Uterus (tissue), 4 donors: ENCODE data around the gene SUGCT. TPM values are rescaled to one million over a fixed set of nuclear protein-coding genes. Genes with fewer than 3 reads are reported as not detected.

Experiments used
- DNase-seq, 2 donors: peaks; one replicate each; pipeline ENCODE4 v3.0.0-alpha.2; 2019 to 2020
- H3K27ac ChIP-seq, 2 donors: fragments of 200-600 bp; sonication (generic); 1 replicate in 1 of 2; 2 replicates in 1 of 2; pipeline ENCODE4 v1.5.1; 2016 to 2018
- H3K27me3 ChIP-seq, 2 donors: fragments of 200-600 bp; sonication (generic); one replicate each; pipeline ENCODE4 v1.5.1; 2018 to 2019; ENCODE audit warnings: control low read depth in 1 of 2
- H3K36me3 ChIP-seq, 2 donors: fragments of 200-600 bp; sonication (generic); one replicate each; pipeline ENCODE4 v1.5.1; 2019; ENCODE audit warnings: control low read depth in 1 of 2
- H3K4me1 ChIP-seq, 2 donors: fragments of 200-600 bp; sonication (generic); one replicate each; pipeline ENCODE4 v1.5.1; 2018 to 2019; ENCODE audit warnings: control low read depth in 1 of 2
- H3K4me3 ChIP-seq, 2 donors: fragments of 200-600 bp; sonication (generic); 1 replicate in 1 of 2; 2 replicates in 1 of 2; pipeline ENCODE4 v1.5.1; 2018 to 2019; ENCODE audit warnings: mild to moderate bottlenecking in 1 of 2
- H3K9me3 ChIP-seq, 2 donors: fragments of 200-600 bp; sonication (generic); one replicate each; pipeline ENCODE4 v1.5.1; 2019; ENCODE audit warnings: control low read depth in 1 of 2
- POLR2A ChIP-seq, 2 donors: fragments of 450-650 bp; IDR thresholded peaks; one replicate each; pipeline ENCODE4 v1.6.1; 2016; ENCODE audit warnings: antibody characterized with exemption in 2 of 2, mild to moderate bottlenecking in 1 of 2, moderate library complexity in 1 of 2
- intact Hi-C: fragments of 100-400 bp; cut with DNase I; formaldehyde crosslinking; loops from one replicate; pipeline ENCODE4 v1.15.1; 2023; ENCODE audit warnings: low total_unique reads
- total RNA-seq, 4 donors: library from RNA; depleted of rRNA in 3 of 4; stranded (reverse); fragments of >200 nt in 3 of 4; gene quantifications; one replicate each; pipeline versions ENCODE4 v1.1.0 to v1.2.4, GENCODE V29; 2014 to 2023
- TF ChIP-seq, protein P1 (sequence below), 4 experiments: fragments of 200-600 bp in 2 of 4; fragments of 450-650 bp in 2 of 4; sonication (generic) in 2 of 4; IDR thresholded peaks; one replicate each; pipeline ENCODE4 v1.5.1; 2016 to 2019; ENCODE audit warnings: antibody characterized with exemption in 4 of 4, mild to moderate bottlenecking in 2 of 4, moderate library complexity in 1 of 4
- donor health status: DM: yes; HTN: yes; CAD: no.

The SUGCT gene
- total RNA-seq, 4 donors from 2014 or later = 2.0 to 9.6 (median 6.3) TPM; not detected in 1

DNA sequence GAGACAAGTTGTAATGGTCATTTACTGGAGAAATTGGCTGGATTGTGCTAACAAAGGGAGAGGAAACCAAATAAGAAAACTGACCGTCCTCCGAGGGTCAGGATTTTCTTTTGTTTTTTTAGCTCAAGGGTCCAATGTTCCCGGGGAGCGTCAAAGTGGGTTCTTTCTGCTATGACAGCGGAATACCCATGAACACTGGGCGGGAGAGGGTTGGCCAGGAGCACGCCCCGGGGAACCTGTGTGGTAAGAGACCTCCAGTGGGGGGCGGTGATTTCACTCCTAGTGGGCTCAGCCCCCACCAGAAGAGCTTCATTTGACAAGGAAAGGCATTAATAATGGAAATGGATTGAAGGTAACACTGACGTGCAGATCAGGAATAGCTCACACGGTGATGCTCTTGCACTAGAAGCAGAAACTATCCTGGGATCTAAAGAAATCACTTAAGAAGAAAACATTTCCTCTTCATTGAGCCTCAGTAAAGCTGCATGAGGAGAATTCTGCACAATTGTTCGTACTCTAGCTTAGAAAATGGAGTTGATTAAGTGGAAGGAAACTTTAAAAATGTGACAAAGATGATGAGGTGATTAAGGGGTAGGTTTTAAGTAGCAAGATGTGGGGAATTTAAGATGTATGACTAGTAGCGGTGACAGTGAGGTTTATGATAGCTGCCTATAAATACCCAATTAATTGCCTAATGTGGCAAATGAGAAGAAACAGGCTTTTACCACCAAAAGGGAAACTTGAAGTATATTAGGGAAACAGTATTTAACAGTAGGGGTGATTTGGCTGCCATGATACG is 627.2 kb downstream of the SUGCT start:
- Histone ChIP-seq H3K4me3 (no peak overlapping the region), H3K27ac (no peak overlapping the region), H3K9me3 (no peaks in the 10 kb centered on the region), H3K27me3 (no peaks in the 10 kb centered on the region), H3K4me1 (no peaks in the 10 kb centered on the region), H3K36me3 (no peaks in the 10 kb centered on the region)
- DNase-seq = no peak
- TF ChIP-seq POLR2A (IDR thresholded peaks at IDR 0.05) = no peak
- TF ChIP-seq, protein P1, sequence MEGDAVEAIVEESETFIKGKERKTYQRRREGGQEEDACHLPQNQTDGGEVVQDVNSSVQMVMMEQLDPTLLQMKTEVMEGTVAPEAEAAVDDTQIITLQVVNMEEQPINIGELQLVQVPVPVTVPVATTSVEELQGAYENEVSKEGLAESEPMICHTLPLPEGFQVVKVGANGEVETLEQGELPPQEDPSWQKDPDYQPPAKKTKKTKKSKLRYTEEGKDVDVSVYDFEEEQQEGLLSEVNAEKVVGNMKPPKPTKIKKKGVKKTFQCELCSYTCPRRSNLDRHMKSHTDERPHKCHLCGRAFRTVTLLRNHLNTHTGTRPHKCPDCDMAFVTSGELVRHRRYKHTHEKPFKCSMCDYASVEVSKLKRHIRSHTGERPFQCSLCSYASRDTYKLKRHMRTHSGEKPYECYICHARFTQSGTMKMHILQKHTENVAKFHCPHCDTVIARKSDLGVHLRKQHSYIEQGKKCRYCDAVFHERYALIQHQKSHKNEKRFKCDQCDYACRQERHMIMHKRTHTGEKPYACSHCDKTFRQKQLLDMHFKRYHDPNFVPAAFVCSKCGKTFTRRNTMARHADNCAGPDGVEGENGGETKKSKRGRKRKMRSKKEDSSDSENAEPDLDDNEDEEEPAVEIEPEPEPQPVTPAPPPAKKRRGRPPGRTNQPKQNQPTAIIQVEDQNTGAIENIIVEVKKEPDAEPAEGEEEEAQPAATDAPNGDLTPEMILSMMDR (IDR thresholded peaks at IDR 0.05) = peak in 1 of 4 experiments; percentile 14
- intact Hi-C loops = no loop called here

DNA sequence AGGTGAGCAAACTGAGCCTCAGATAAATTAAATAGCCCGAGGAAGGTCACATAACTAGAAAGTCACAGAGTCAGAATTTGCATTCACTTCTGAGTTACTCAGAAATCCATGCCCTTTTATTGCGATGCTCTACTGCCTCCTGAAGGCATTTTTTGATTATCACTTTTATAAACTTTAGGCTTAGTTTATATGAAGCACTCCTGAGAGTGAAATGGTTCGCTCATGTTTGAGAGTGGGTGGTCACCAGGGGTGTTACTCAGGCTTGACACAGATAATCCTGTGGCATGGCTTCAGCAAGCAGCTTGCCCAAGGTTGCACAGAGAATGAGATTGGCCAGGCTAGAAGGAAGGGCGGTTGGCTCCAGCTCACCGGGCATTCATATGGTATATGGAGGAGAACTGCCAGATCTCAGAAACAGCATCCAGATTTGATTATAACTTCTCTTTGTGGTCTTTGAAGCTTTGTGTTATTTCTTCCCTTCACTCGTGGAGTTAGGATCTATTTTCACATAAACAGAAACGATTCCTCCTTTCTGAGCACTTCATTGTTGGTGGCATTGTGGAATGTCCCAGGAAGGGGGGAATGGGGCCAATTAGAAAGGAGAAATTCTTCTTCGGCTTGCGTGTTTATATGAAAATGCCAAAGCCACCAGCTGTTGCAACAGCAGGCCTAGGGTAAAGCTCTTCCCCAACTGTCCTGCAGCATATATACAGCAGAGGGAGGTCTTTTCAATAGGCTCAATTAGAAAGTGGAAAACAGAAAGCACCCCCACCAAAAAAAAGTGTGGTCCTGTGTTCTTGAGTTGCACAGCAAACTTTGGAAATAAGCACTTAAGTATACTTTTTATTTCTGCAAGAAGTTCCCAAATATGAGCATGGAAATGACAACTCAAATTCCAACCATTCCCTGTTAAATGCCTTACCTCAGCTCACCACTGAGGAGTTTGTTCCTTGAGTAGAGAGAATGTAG is 628.8 kb downstream of the SUGCT start:
- Histone ChIP-seq H3K4me1 (no peaks in the 10 kb centered on the region), H3K36me3 (no peaks in the 10 kb centered on the region), H3K4me3 (no peak overlapping the region), H3K27ac (no peak overlapping the region), H3K9me3 (no peaks in the 10 kb centered on the region), H3K27me3 (no peaks in the 10 kb centered on the region)
- DNase-seq = no peak
- TF ChIP-seq, protein P1 (IDR thresholded peaks at IDR 0.05) = no peak
- TF ChIP-seq POLR2A (IDR thresholded peaks at IDR 0.05) = no peak
- intact Hi-C loops = no loop called here

DNA sequence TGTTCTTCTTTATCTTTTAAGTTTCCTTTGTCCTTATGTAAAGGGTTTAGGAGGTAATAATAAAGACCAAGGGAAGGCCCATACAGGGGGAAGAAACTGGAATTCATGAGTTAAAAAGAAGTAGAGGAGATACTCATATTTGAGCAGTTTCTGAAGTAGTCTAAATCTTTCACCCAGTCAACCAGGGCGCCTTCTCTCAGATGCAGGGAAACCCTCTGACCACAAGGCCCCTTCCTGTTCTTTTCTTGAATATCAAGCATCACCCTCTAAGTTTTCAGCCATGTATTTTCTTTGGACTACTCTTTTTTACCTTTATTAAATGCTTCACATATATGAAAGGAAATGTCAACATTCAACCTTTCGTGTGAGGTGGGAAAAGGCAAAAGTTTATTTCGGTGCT is 630.8 kb downstream of the SUGCT start:
- Histone ChIP-seq H3K27me3 (no peaks in the 10 kb centered on the region), H3K27ac (no peak overlapping the region), H3K36me3 (no peaks in the 10 kb centered on the region), H3K9me3 (no peaks in the 10 kb centered on the region), H3K4me3 (no peak overlapping the region), H3K4me1 (no peaks in the 10 kb centered on the region)
- no peak for DNase-seq
- TF ChIP-seq, protein P1 (IDR thresholded peaks at IDR 0.05) = no peak
- no peak for TF ChIP-seq POLR2A (IDR thresholded peaks at IDR 0.05)
- intact Hi-C loops = no loop called here

DNA sequence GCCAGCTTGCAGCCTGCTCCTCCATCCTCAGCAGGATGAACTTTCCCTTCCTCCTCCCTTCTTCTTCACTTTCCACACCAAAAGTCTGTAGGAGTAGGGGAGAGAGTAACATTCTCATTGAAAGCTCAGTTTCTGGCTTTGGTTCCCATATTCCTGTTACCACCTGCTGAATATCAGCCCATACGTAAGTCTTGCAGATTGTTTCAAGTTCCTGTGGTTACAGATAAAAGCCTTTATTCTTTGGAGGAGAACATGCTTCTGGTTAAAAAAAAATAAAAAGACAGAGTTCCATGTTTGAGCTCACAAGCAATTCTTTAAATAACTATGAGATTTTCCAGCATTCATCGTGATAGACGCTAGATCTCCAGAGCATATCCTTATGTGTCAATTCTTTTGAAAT is 637.3 kb downstream of the SUGCT start:
- Histone ChIP-seq H3K4me1 (no peaks in the 10 kb centered on the region), H3K27ac (no peak overlapping the region), H3K9me3 (no peaks in the 10 kb centered on the region), H3K36me3 (no peaks in the 10 kb centered on the region), H3K4me3 (no peak overlapping the region), H3K27me3 (no peaks in the 10 kb centered on the region)
- TF ChIP-seq, protein P1 (IDR thresholded peaks at IDR 0.05) = no peak
- TF ChIP-seq POLR2A (IDR thresholded peaks at IDR 0.05) = no peak
- no peak for DNase-seq
- intact Hi-C loops = no loop called here

DNA sequence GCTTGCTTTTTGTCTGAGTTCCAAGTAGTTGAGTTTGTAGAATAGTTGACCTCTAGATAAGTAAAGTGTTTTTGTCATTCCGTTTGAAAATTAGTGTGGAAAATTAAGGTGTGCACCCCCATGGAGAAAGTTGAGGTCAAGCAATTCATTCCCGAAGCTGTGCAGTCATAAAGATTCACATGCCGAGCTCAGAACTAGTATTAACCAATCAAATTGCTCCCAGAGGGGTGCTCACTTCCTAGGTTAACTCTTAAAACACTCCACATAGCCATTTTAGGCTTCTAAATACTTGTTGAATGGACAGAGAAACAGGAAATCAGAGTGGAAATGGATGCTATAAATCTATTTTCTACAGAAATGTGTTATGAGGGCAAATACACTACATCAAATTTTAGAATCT is 638.9 kb downstream of the SUGCT start:
- Histone ChIP-seq H3K4me3 (no peak overlapping the region), H3K36me3 (no peaks in the 10 kb centered on the region), H3K4me1 (no peaks in the 10 kb centered on the region), H3K27ac (no peak overlapping the region), H3K9me3 (no peaks in the 10 kb centered on the region), H3K27me3 (no peaks in the 10 kb centered on the region)
- intact Hi-C loops = no loop called here
- TF ChIP-seq, protein P1 (IDR thresholded peaks at IDR 0.05) = no peak
- no peak for TF ChIP-seq POLR2A (IDR thresholded peaks at IDR 0.05)
- DNase-seq = no peak
